Breast epithelium (tissue), 4 donors: ENCODE data around the gene EFTUD2. TPM values are rescaled to one million over a fixed set of nuclear protein-coding genes. Genes with fewer than 3 reads are reported as not detected.

ENCODE experiments used
- DNase-seq, 2 donors: peaks; one replicate each; pipeline ENCODE4 v3.0.0-alpha.2; 2019; ENCODE audit warnings: low spot score in 2 of 2
- H3K27ac ChIP-seq, 2 donors: fragments of 200-600 bp; sonication (generic) in 1 of 2; one replicate each; pipeline ENCODE4 v1.5.1; 2016 to 2019; ENCODE audit warnings: mild to moderate bottlenecking in 1 of 2
- H3K27me3 ChIP-seq, 2 donors: fragments of 200-600 bp; sonication (generic) in 1 of 2; one replicate each; pipeline versions ENCODE4 v1.5.1 to v1.6.0; 2017 to 2019; ENCODE audit warnings: control low read depth in 1 of 2, mild to moderate bottlenecking in 1 of 2
- H3K36me3 ChIP-seq: fragments of 200-600 bp; one replicate; pipeline ENCODE4 v1.5.1; 2019
- H3K4me1 ChIP-seq, 2 donors: fragments of 200-600 bp; sonication (generic); one replicate each; pipeline ENCODE4 v1.5.1; 2016 to 2019; ENCODE audit warnings: control low read depth in 1 of 2
- H3K4me3 ChIP-seq, 3 donors: fragments of 200-600 bp; sonication (generic); 1 replicate in 2 of 3; 2 replicates in 1 of 3; pipeline ENCODE4 v1.5.1; 2016 to 2019; ENCODE audit warnings: mild to moderate bottlenecking in 3 of 3, moderate library complexity in 2 of 3
- H3K9me3 ChIP-seq, 2 donors: fragments of 200-600 bp; sonication (generic) in 1 of 2; one replicate each; pipeline ENCODE4 v1.5.1; 2016 to 2019; ENCODE audit warnings: control low read depth in 1 of 2
- POLR2A ChIP-seq: fragments of 450-650 bp; IDR thresholded peaks from one replicate; pipeline ENCODE4 v1.6.1; 2016; ENCODE audit warnings: antibody characterized with exemption, mild to moderate bottlenecking, moderate library complexity
- POLR2AphosphoS5 ChIP-seq, 3 donors: sonication (generic); formaldehyde crosslinking; IDR thresholded peaks; one replicate each; pipeline ENCODE4 v1.6.1; 2017; ENCODE audit warnings: antibody characterized with exemption in 3 of 3
- intact Hi-C: fragments of 100-400 bp; cut with DNase I; formaldehyde crosslinking; loops from one replicate; pipeline ENCODE4 v1.15.1; 2023; ENCODE audit warnings: low total_unique reads
- total RNA-seq, 3 donors: library from RNA; depleted of rRNA; stranded (reverse); fragments of >200 nt; gene quantifications; one replicate each; pipeline ENCODE4 v1.1.0, GENCODE V29; 2016
- TF ChIP-seq, protein P1 (sequence below), 3 donors: fragments of 450-650 bp; IDR thresholded peaks; one replicate each; pipeline ENCODE4 v1.5.1; 2016 to 2017; ENCODE audit warnings: antibody characterized with exemption in 3 of 3, mild to moderate bottlenecking in 3 of 3, moderate library complexity in 3 of 3

EFTUD2 gene
- total RNA-seq, 3 donors from 2014 or later = 58.1 to 71.4 (median 60.0) TPM

DNA sequence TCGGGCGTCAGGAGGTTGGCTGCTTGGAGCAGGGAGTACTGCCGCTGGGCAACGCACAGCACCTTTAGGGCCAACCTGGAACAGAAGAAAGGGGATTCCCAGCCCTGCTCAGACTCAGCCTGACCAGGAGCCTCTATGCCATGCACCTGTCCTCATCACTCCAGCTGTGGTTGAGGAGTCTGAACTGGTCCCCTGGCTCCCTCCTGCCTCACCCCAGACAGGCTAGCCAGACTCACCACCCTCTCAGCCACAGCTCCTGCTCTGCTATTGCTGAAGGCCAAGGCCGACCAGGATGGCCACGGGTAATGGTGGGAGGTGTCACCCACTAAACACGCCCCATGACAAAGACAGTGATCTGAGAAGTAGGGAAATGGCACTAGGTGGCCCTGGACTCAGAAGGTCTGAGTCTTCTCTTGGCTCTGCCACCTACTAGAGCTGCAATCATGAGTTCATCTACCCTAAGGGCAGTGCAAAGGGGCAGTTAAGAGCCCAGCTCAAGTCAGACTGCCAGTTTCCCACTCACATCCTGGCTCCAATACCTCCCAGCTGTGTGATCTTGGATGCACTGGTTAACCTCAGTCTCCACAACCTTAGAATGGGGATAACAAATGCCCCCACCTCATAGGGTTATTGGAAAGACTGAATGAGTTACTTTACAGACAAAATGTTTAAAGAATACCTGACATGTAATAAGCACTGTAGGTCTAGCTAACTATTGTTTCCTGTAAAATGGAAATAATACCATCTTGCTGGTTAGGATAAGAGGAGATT lies 29.9 kb upstream of the EFTUD2 start:
- Histone ChIP-seq H3K27me3 (no peaks in the 10 kb centered on the region), H3K4me1 (no peaks in the 10 kb centered on the region), H3K9me3 (no peaks in the 10 kb centered on the region), H3K27ac (no peak overlapping the region), H3K4me3 (no peak overlapping the region), H3K36me3 (no peaks in the 10 kb centered on the region)
- intact Hi-C loops = no loop called here
- peak in 1 of 2 donors; percentile 47 for DNase-seq
- TF ChIP-seq, protein P1, sequence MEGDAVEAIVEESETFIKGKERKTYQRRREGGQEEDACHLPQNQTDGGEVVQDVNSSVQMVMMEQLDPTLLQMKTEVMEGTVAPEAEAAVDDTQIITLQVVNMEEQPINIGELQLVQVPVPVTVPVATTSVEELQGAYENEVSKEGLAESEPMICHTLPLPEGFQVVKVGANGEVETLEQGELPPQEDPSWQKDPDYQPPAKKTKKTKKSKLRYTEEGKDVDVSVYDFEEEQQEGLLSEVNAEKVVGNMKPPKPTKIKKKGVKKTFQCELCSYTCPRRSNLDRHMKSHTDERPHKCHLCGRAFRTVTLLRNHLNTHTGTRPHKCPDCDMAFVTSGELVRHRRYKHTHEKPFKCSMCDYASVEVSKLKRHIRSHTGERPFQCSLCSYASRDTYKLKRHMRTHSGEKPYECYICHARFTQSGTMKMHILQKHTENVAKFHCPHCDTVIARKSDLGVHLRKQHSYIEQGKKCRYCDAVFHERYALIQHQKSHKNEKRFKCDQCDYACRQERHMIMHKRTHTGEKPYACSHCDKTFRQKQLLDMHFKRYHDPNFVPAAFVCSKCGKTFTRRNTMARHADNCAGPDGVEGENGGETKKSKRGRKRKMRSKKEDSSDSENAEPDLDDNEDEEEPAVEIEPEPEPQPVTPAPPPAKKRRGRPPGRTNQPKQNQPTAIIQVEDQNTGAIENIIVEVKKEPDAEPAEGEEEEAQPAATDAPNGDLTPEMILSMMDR (IDR thresholded peaks at IDR 0.05) = no peak
- TF ChIP-seq POLR2A (no peak), POLR2AphosphoS5 (IDR thresholded peaks at IDR 0.05) (no peak)

DNA sequence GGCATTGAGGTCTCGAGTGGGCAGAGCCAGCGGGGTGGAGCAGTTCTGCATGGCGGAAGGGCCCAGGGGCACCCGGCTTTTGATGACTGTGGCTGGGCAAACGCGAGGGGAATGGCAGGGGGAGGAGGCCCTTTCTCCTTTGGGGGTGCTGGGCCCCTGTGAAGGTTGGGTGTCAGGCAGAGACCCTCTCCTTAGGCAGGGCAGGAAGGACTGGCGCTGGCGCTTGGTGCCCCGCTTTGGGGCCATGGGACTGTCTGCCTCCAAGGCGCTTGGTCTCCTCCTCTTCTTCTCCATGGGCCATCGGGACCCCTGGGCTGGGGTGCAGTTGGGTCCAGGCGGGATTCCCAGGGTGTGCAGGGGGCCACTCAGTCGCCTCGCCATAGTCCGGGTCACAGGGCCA lies 28.9 kb upstream of the EFTUD2 start:
- TF ChIP-seq POLR2AphosphoS5 (IDR thresholded peaks at IDR 0.05) (no peak), POLR2A (no peak)
- TF ChIP-seq, protein P1 (IDR thresholded peaks at IDR 0.05) = no peak

DNA sequence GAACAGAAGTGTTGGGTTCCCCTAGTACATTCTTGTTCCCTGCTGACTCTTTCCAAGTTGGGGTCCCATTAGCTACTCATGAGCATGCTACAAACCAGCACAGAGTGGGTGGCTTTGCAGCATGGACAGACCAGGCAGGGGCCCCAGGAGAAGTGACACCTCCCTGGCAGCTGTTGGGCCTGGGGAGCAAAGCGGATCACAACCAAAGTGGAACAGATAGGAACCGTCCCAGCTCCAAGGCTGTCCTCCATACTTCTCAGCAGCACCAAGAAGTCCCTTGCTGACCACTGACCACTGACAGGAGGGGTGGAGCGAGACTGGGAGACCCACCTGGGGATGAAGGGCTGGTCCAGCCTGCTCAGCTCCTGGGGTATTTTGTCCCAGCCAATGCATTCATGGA lies 28.5 kb upstream of the EFTUD2 start:
- Histone ChIP-seq H3K9me3 (no peaks in the 10 kb centered on the region), H3K36me3 (no peaks in the 10 kb centered on the region), H3K4me1 (no peaks in the 10 kb centered on the region), H3K27ac (no peak overlapping the region), H3K27me3 (no peaks in the 10 kb centered on the region), H3K4me3 (no peak overlapping the region)
- intact Hi-C loops = no loop called here
- peak in 1 of 2 donors; percentile 27 for DNase-seq
- TF ChIP-seq POLR2AphosphoS5 (IDR thresholded peaks at IDR 0.05) = no peak
- TF ChIP-seq POLR2A = no peak
- TF ChIP-seq, protein P1 (IDR thresholded peaks at IDR 0.05) = no peak

More for the DNA sequence above, 28.9 kb upstream of the EFTUD2 start:
- Histone ChIP-seq H3K4me1 (no peaks in the 10 kb centered on the region), H3K27me3 (no peaks in the 10 kb centered on the region), H3K9me3 (no peaks in the 10 kb centered on the region), H3K36me3 (no peaks in the 10 kb centered on the region), H3K4me3 (no peak overlapping the region), H3K27ac (no peak overlapping the region)
- DNase-seq = peak in 1 of 2 donors; percentile 24
- intact Hi-C loops = no loop called here

DNA sequence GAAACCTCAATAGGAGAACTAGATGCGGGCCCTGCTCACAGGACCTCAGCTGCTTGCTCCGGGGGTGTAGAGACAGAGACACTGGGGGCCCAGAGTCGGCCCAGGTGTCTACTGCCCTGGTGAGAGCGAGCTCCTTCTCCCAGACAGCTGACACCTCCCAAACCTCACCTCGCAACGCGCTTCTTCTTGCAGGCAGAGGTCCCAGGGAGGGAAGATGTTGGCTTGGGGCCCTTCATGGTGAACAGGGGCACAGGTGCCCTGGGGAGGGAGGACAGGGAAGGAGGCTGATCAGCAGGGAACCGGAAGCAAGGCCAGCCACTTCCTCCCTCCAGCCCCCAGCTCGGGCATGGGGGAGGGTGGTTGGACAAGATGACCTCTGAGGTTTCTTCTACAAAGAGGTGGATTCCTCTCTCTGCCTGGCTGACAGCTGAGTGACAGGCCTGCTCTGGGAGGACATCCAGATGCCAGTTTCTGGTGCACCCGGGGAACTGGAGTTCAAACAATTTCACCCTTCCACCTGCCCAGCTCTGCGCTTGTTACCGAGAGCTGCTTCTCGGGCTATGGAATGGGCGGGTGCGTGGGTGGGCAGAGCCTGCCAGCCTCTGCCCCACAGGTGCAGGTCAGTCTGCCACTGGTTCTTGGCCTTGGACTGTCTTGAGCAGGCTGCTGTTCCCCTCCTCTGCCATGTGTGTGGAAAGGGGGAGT lies 27.7 kb upstream of the EFTUD2 start:
- Histone ChIP-seq H3K4me1 (no peaks in the 10 kb centered on the region), H3K27ac (no peak overlapping the region), H3K9me3 (no peaks in the 10 kb centered on the region), H3K36me3 (no peaks in the 10 kb centered on the region), H3K4me3 (no peak overlapping the region), H3K27me3 (no peaks in the 10 kb centered on the region)
- intact Hi-C loops = no loop called here
- TF ChIP-seq POLR2A (no peak), POLR2AphosphoS5 (IDR thresholded peaks at IDR 0.05) (no peak)
- TF ChIP-seq, protein P1 (IDR thresholded peaks at IDR 0.05) = no peak
- peak in 1 of 2 donors; percentile 24 for DNase-seq
